Endometrial microvascular endothelial cells (primary cell): ENCODE results near the gene RAB34. TPM values are rescaled to one million over a fixed set of nuclear protein-coding genes. Genes with fewer than 3 reads are reported as not detected.
"Not testable (repeated sequence)": the region's sequence is repeated elsewhere in the genome, so short reads cannot be mapped to it uniquely, and the experiment has no call there.

Experiments
- in situ Hi-C: cut with HindIII; loops from 2 replicates; pipeline ENCODE4 v1.10.0; 2017; ENCODE audit warnings: low sequenced_read_pairs, low pct_unique_long_range_greater_than_20kb; ENCODE audit errors: inconsistent ontology term
- total RNA-seq: library from RNA; depleted of rRNA; stranded (reverse); fragments of >200 nt; gene quantifications from one replicate; pipeline ENCODE4 v1.2.3, GENCODE V29; 2015; ENCODE audit errors: inconsistent ontology term

The RAB34 gene
- total RNA-seq, 1 donor from 2014 or later, result 31.1 TPM

GRCh38 chr17:28734712-28735241, 17.1 kb upstream of the RAB34 start:
- in situ Hi-C loops, result no loop called here

GRCh38 chr17:28733346-28733745, 15.7 kb upstream of the RAB34 start:
- in situ Hi-C loops, result no loop called here

- in situ Hi-C loops, result no loop called here
These were observed 12.3 kb upstream of the RAB34 start for GRCh38 chr17:28729950-28730330.

GRCh38 chr17:28728364-28729200, 10.9 kb upstream of the RAB34 start, which contains the start of gene NEK8:
Gene NEK8 (plus strand): TSS chr17:28728788. CDS start chr17:28728814, 26 bp downstream.
- in situ Hi-C loops, result no loop called here

- in situ Hi-C loops, result no loop called here
These were observed 9.2 kb upstream of the RAB34 start for GRCh38 chr17:28726627-28727491.

GRCh38 chr17:28726226-28726626, 8.6 kb upstream of the RAB34 start, which contains the start of gene TLCD1:
Gene TLCD1 (minus strand): TSS chr17:28726233. CDS start chr17:28726097, 136 bp downstream.
- in situ Hi-C loops, result no loop called here

GRCh38 chr17:28725660-28726225, 8.1 kb upstream of the RAB34 start:
- in situ Hi-C loops, result no loop called here

- in situ Hi-C loops, result no loop called here
These were observed 7.5 kb upstream of the RAB34 start for GRCh38 chr17:28725166-28725659.

GRCh38 chr17:28724500-28725165, 7.0 kb upstream of the RAB34 start:
- in situ Hi-C loops, result no loop called here

- in situ Hi-C loops, result not testable (repeated sequence)
These were observed 6.3 kb upstream of the RAB34 start for GRCh38 chr17:28723836-28724499.

- in situ Hi-C loops, result no loop called here
These were observed 5.6 kb upstream of the RAB34 start for GRCh38 chr17:28723159-28723835.

GRCh38 chr17:28722417-28723158, 4.9 kb upstream of the RAB34 start:
- in situ Hi-C loops, result no loop called here

GRCh38 chr17:28720997-28721329, 3.3 kb upstream of the RAB34 start:
- in situ Hi-C loops, result not testable (repeated sequence)

- in situ Hi-C loops, result no loop called here
These were observed 2.8 kb upstream of the RAB34 start for GRCh38 chr17:28720247-28720996.

- in situ Hi-C loops, result no loop called here
These were observed 1.4 kb upstream of the RAB34 start for GRCh38 chr17:28719021-28719433.

GRCh38 chr17:28718333-28719020, 809 bp upstream of the RAB34 start:
- in situ Hi-C loops, result no loop called here
